ENCODE measurements around the gene CRYM.

GRCh38 chr16:21285314-21285713, 7.2 kb upstream of the CRYM start:
- TF ChIP-seq YY1 (tag by site-specific recombination; IDR thresholded peaks at IDR 0.05) (no peak), CTCF (tag by site-specific recombination; IDR thresholded peaks at IDR 0.05) (no peak), ZNF335 (tag by site-specific recombination; conservative IDR thresholded peaks at IDR 0.05) (no peak), GLI2 (tag by site-specific recombination; IDR thresholded peaks at IDR 0.05; ENCODE audit: borderline replicate concordance, low read depth) (no peak), ZNF280C (tag by site-specific recombination; IDR thresholded peaks at IDR 0.05) (no peak), ZNF121 (tag by site-specific recombination; IDR thresholded peaks at IDR 0.05) (no peak), ZNF10 (tag by site-specific recombination; IDR thresholded peaks at IDR 0.05) (no peak), ZBTB7A (tag by site-specific recombination; IDR thresholded peaks at IDR 0.05; ENCODE audit: low read depth) (no peak), KLF8 (tag by site-specific recombination; IDR thresholded peaks at IDR 0.05) (no peak), ZNF366 (tag by site-specific recombination; conservative IDR thresholded peaks at IDR 0.05) (no peak), ZNF518A (tag by site-specific recombination; conservative IDR thresholded peaks at IDR 0.05; ENCODE audit: low read depth) (no peak), KLF17 (tag by site-specific recombination; IDR thresholded peaks at IDR 0.05) (no peak), ZNF2 (tag by site-specific recombination; IDR thresholded peaks at IDR 0.05) (no peak), ZNF23 (tag by site-specific recombination; IDR thresholded peaks at IDR 0.05; ENCODE audit: borderline replicate concordance) (no peak)
